Activated CD8-positive, alpha-beta memory T cell treated with anti-CD3 and anti-CD28 coated beads for 36 hours (primary cell): ENCODE data around the gene HABP2. TPM values are rescaled to one million over a fixed set of nuclear protein-coding genes. Genes with fewer than 3 reads are reported as not detected.

Experiments
- CTCF ChIA-PET: fragments of 350-600 bp; sonication (Branson Sonifier 250); formaldehyde crosslinking; loops from one replicate; lab custom pipeline; 2021; ENCODE audit warnings: antibody characterized with exemption; lab: Charles Lee
- POLR2A ChIA-PET: fragments of 350-600 bp; sonication (Branson Sonifier 250); formaldehyde crosslinking; loops from one replicate; lab custom pipeline; 2021; ENCODE audit warnings: antibody characterized with exemption; lab: Charles Lee
- total RNA-seq, 2 experiments: library from RNA; stranded (reverse); gene quantifications; one replicate each; pipeline ENCODE4 v1.2.3, GENCODE V29; 2021

HABP2 gene
- total RNA-seq, 2 experiments from 2014 or later = not detected

GRCh38 chr10:113552014-113552413, 839 bp upstream of the HABP2 start:
- ChIA-PET POLR2A (no interaction called here), CTCF (no interaction called here)

GRCh38 chr10:113553149-113553548, 296 bp downstream of the HABP2 start:
- ChIA-PET POLR2A (no interaction called here), CTCF (interaction anchor here (0.8 kb wide), 1 partner anchor 10 kb away, joined by 3 read pairs; no protein-coding TSS in a partner anchor)

- POLR2A ChIA-PET = no interaction called here
These were observed 1.4 kb downstream of the HABP2 start for GRCh38 chr10:113554214-113554613.

GRCh38 chr10:113555245-113555644, 2.4 kb downstream of the HABP2 start:
- ChIA-PET POLR2A (no interaction called here), CTCF (no interaction called here)

More at GRCh38 chr10:113554214-113554613, 1.4 kb downstream of the HABP2 start:
- CTCF ChIA-PET = no interaction called here

- ChIA-PET POLR2A (no interaction called here), CTCF (no interaction called here)
These were observed 2.9 kb downstream of the HABP2 start for GRCh38 chr10:113555751-113556150.

- POLR2A ChIA-PET = no interaction called here
- CTCF ChIA-PET = no interaction called here
These were observed 4.6 kb downstream of the HABP2 start for GRCh38 chr10:113557424-113557862.

- ChIA-PET POLR2A (no interaction called here), CTCF (no interaction called here)
These were observed 5.1 kb downstream of the HABP2 start for GRCh38 chr10:113557903-113558321.

- CTCF ChIA-PET = no interaction called here
These were observed 7.2 kb downstream of the HABP2 start for GRCh38 chr10:113560071-113560470.

GRCh38 chr10:113561214-113561613, 8.4 kb downstream of the HABP2 start:
- CTCF ChIA-PET = no interaction called here
- POLR2A ChIA-PET = no interaction called here

More at GRCh38 chr10:113560071-113560470, 7.2 kb downstream of the HABP2 start:
- POLR2A ChIA-PET = no interaction called here

GRCh38 chr10:113562069-113562468, 9.2 kb downstream of the HABP2 start:
- ChIA-PET POLR2A (no interaction called here), CTCF (no interaction called here)

GRCh38 chr10:113562704-113563103, 9.9 kb downstream of the HABP2 start:
- POLR2A ChIA-PET = no interaction called here
- CTCF ChIA-PET = interaction anchor here (1.0 to 1.2 kb wide), 4 partner anchors 9 to 42 kb away, joined by 3 to 4 read pairs (median 4); no protein-coding TSS in a partner anchor

- CTCF ChIA-PET = interaction anchor here (1.0 to 1.2 kb wide), 4 partner anchors 8 to 43 kb away, joined by 3 to 4 read pairs (median 4); no protein-coding TSS in a partner anchor
- POLR2A ChIA-PET = no interaction called here
These were observed 10.6 kb downstream of the HABP2 start for GRCh38 chr10:113563306-113564088.

- ChIA-PET CTCF (no interaction called here), POLR2A (no interaction called here)
These were observed 12.5 kb downstream of the HABP2 start for GRCh38 chr10:113565364-113565763.

- CTCF ChIA-PET = no interaction called here
- POLR2A ChIA-PET = no interaction called here
These were observed 14.0 kb downstream of the HABP2 start for GRCh38 chr10:113566888-113567287.

GRCh38 chr10:113569576-113569975, 16.7 kb downstream of the HABP2 start:
- ChIA-PET CTCF (no interaction called here), POLR2A (no interaction called here)

GRCh38 chr10:113572520-113573290, 19.9 kb downstream of the HABP2 start:
- ChIA-PET CTCF (interaction anchor here (1.7 kb wide), 1 partner anchor 9 kb away, joined by 4 read pairs; no protein-coding TSS in a partner anchor), POLR2A (no interaction called here)

- CTCF ChIA-PET = no interaction called here
These were observed 20.5 kb downstream of the HABP2 start for GRCh38 chr10:113573368-113573767.

GRCh38 chr10:113576852-113577251, 24.0 kb downstream of the HABP2 start:
- ChIA-PET POLR2A (interaction anchor here (0.6 kb wide), 1 partner anchor 386 kb away, joined by 8 read pairs; no protein-coding TSS in a partner anchor), CTCF (no interaction called here)

More at GRCh38 chr10:113573368-113573767, 20.5 kb downstream of the HABP2 start:
- POLR2A ChIA-PET = no interaction called here

- POLR2A ChIA-PET = no interaction called here
- CTCF ChIA-PET = no interaction called here
These were observed 25.9 kb downstream of the HABP2 start for GRCh38 chr10:113578773-113579172.

GRCh38 chr10:113581092-113581491, 28.2 kb downstream of the HABP2 start:
- POLR2A ChIA-PET = no interaction called here
- CTCF ChIA-PET = no interaction called here
